ENCODE measurements around the gene HELZ. TPM values are rescaled to one million over a fixed set of nuclear protein-coding genes. Genes with fewer than 3 reads are reported as not detected.

HELZ gene
- total RNA-seq, 1 experiment from 2014 or later: 49.8 TPM

DNA sequence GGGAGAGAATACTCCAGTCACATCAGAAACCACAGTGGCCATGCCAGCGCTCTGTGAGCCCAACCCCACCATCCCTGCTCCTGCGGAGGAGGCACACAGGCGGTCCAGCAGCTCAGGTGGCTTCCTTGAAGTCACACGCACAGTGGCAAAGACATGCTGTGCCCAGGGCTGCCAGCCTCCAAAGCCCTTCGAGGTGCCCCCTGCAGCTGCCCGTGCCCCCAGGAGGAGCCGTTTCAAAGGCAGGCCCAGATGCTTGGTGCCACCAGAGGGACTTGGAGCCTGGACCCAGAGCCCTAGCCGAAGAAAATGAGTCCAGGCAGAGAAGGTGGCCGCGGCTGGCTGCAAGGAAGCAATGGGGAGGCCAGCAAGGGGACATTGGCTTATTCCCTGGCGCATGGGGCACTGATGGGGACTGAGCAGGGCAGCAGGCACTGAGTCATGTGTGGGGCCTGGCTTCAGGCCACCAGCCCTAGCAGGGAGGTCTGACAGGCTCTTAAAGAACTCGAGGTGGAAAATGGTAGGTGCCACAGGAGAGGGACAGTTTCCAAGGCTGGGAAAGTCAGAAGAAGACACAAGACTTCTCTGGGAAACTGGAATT is 217.9 kb downstream of the HELZ start:
- H2BK15ac ChIP-seq (ENCODE audit: low read depth, low read length): no peak overlapping the region
- no peak overlapping the region for H4K91ac ChIP-seq (ENCODE audit: insufficient read length, low read depth, low read length)
- TF ChIP-seq, protein P1, sequence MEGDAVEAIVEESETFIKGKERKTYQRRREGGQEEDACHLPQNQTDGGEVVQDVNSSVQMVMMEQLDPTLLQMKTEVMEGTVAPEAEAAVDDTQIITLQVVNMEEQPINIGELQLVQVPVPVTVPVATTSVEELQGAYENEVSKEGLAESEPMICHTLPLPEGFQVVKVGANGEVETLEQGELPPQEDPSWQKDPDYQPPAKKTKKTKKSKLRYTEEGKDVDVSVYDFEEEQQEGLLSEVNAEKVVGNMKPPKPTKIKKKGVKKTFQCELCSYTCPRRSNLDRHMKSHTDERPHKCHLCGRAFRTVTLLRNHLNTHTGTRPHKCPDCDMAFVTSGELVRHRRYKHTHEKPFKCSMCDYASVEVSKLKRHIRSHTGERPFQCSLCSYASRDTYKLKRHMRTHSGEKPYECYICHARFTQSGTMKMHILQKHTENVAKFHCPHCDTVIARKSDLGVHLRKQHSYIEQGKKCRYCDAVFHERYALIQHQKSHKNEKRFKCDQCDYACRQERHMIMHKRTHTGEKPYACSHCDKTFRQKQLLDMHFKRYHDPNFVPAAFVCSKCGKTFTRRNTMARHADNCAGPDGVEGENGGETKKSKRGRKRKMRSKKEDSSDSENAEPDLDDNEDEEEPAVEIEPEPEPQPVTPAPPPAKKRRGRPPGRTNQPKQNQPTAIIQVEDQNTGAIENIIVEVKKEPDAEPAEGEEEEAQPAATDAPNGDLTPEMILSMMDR (conservative IDR thresholded peaks at IDR 0.05): no peak
- no peaks in the 10 kb centered on the region for H3K27me3 ChIP-seq (ENCODE audit: insufficient read depth, low read length)
- H3K79me1 ChIP-seq (ENCODE audit: insufficient read depth, low read depth, low read length, poor library complexity, severe bottlenecking): no peaks in the 10 kb centered on the region
- H4K5ac ChIP-seq (ENCODE audit: insufficient read length, low read depth, low read length): no peak overlapping the region
- no peak overlapping the region for H3K23ac ChIP-seq (ENCODE audit: insufficient read length, low read depth, low read length)
- H2BK20ac ChIP-seq (ENCODE audit: low read depth, low read length, poor library complexity, severe bottlenecking): no peak overlapping the region
- no peak overlapping the region for H3K27ac Mint-ChIP-seq
- no peak for DNase-seq
- no peak overlapping the region for H2AK5ac ChIP-seq (ENCODE audit: insufficient read length, low read length)
- H3K14ac ChIP-seq (ENCODE audit: insufficient read depth, low read length): no peak overlapping the region
- H3T11ph ChIP-seq (ENCODE audit: low read length): no peak overlapping the region
- no peaks in the 10 kb centered on the region for H3K27me3 Mint-ChIP-seq (ENCODE audit: low read depth)
- no peak overlapping the region for H3K56ac ChIP-seq (ENCODE audit: insufficient read length, low read depth, low read length)
- H3K27ac ChIP-seq (ENCODE audit: insufficient read length, low read depth, low read length): no peak overlapping the region
- H2AFZ ChIP-seq (ENCODE audit: low read length): no peak overlapping the region
- H2BK5ac ChIP-seq (ENCODE audit: insufficient read length, low read length): no peak overlapping the region
- H3K4me1 Mint-ChIP-seq: no peaks in the 10 kb centered on the region
- H3K23me2 ChIP-seq (ENCODE audit: insufficient read length, low read depth, low read length, poor library complexity, severe bottlenecking): no peaks in the 10 kb centered on the region
- no peak overlapping the region for H2BK120ac ChIP-seq (ENCODE audit: low read depth, low read length, poor library complexity, severe bottlenecking)
- no peaks in the 10 kb centered on the region for H3K79me2 ChIP-seq (ENCODE audit: insufficient read depth, low read length)
- H3K18ac ChIP-seq (ENCODE audit: insufficient read length, low read depth, low read length): no peak overlapping the region
- H3K4me1 ChIP-seq (ENCODE audit: insufficient read depth, low read length): no peaks in the 10 kb centered on the region
- H3K4me2 ChIP-seq (ENCODE audit: insufficient read depth, insufficient read length, low read length): no peak overlapping the region
- H3K9me3 ChIP-seq (ENCODE audit: control insufficient read depth, low read depth, low read length): no peaks in the 10 kb centered on the region
- no peak overlapping the region for H3K4ac ChIP-seq (ENCODE audit: low read depth, low read length)
- no peaks in the 10 kb centered on the region for H3K36me3 Mint-ChIP-seq (ENCODE audit: insufficient read depth in 1 of 3, low read depth in 3 of 3)
- H4K8ac ChIP-seq (replicated peaks; ENCODE audit: insufficient read length, low read depth, low read length): no peak overlapping the region
- H3K9me3 Mint-ChIP-seq: no peaks in the 10 kb centered on the region
- no CpG with 5 or more reads among the region's 12 CpGs for WGBS (ENCODE audit: extremely low coverage, insufficient read length, low lambda C conversion rate)
- no peak overlapping the region for H2BK12ac ChIP-seq (ENCODE audit: insufficient read length, low read depth, low read length)
- no peak overlapping the region for H3K4me3 Mint-ChIP-seq
- no peak overlapping the region for H3K9ac ChIP-seq (ENCODE audit: extremely low read depth, insufficient read length, low read length)
- no peaks in the 10 kb centered on the region for H4K20me1 ChIP-seq (ENCODE audit: control insufficient read depth, insufficient read depth, insufficient read length)

Measured in H9 (cell line).